Caco-2 (cell line): ENCODE results near the gene ATF4. TPM values are rescaled to one million over a fixed set of nuclear protein-coding genes. Genes with fewer than 3 reads are reported as not detected.

Source experiments
- BruUV-seq: library from RNA; stranded (reverse); fragments of 400-500 nt; replicated peaks from 2 replicates; lab custom pipeline; 2021; lab: Mats Ljungman, UMichigan
- CTCF ChIA-PET: fragments of 300-600 bp; sonication (Branson Sonifier 250); formaldehyde crosslinking; loops from one replicate; lab custom pipeline; 2022; ENCODE audit warnings: antibody characterized with exemption; lab: Charles Lee
- POLR2A ChIA-PET: fragments of 300-600 bp; sonication (Branson Sonifier 250); formaldehyde crosslinking; loops from one replicate; lab custom pipeline; 2022; ENCODE audit warnings: antibody characterized with exemption; lab: Charles Lee
- DNase-seq, 2 experiments: peaks; one replicate each; pipeline versions ENCODE4 v3.0.0 to v3.0.0-alpha.2; 2020 to 2022
- H3K27me3 ChIP-seq: replicated peaks from 2 replicates; pipeline ENCODE4 v1.6.0; 2011; ENCODE audit warnings: low read length; ENCODE audit not compliant: control insufficient read depth, insufficient read depth
- H3K36me3 ChIP-seq: 2 replicates; pipeline ENCODE4 v1.5.1; 2011; ENCODE audit warnings: low read length; ENCODE audit not compliant: control insufficient read depth, insufficient read depth
- H3K4me1 ChIP-seq: fragments of 250-450 bp; sonication (Bioruptor Pico); 2 replicates; pipeline ENCODE4 v1.5.1; 2020; ENCODE audit warnings: mild to moderate bottlenecking
- H3K4me3 ChIP-seq: 2 replicates; pipeline ENCODE4 v1.5.1; 2011; ENCODE audit warnings: low read depth, mild to moderate bottlenecking, control low read depth, low read length
- H3K9me3 ChIP-seq: fragments of 250-450 bp; sonication (Bioruptor Pico); 2 replicates; pipeline ENCODE4 v1.5.1; 2020; ENCODE audit warnings: mild to moderate bottlenecking, moderate library complexity
- H3K27ac Mint-ChIP-seq: one replicate; pipeline ENCODE4 v1.8.0; 2022; ENCODE audit warnings: mixed read lengths; ENCODE audit not compliant: unreplicated experiment
- H3K27me3 Mint-ChIP-seq: one replicate; pipeline ENCODE4 v1.8.0; 2022; ENCODE audit warnings: mixed read lengths; ENCODE audit not compliant: insufficient read depth, unreplicated experiment
- H3K36me3 Mint-ChIP-seq: one replicate; pipeline ENCODE4 v1.8.0; 2022; ENCODE audit warnings: mild to moderate bottlenecking, mixed read lengths; ENCODE audit not compliant: insufficient read depth, unreplicated experiment
- H3K4me1 Mint-ChIP-seq: one replicate; pipeline ENCODE4 v1.8.0; 2022; ENCODE audit warnings: low read depth, mixed read lengths; ENCODE audit not compliant: unreplicated experiment
- H3K4me3 Mint-ChIP-seq: one replicate; pipeline ENCODE4 v1.8.0; 2022; ENCODE audit warnings: mild to moderate bottlenecking, moderate library complexity, mixed read lengths; ENCODE audit not compliant: unreplicated experiment
- H3K9me3 Mint-ChIP-seq: one replicate; pipeline ENCODE4 v1.8.0; 2022; ENCODE audit warnings: mixed read lengths; ENCODE audit not compliant: unreplicated experiment
- CTCF ChIP-seq, 2 experiments: fragments of 200-600 bp in 1 of 2; IDR thresholded peaks; 1 replicate in 1 of 2; 2 replicates in 1 of 2; pipeline versions ENCODE4 v1.5.1 to v1.8.0; 2011 to 2022; ENCODE audit warnings: antibody characterized with exemption in 1 of 2, control low read depth in 1 of 2, inconsistent platforms in 1 of 2, low read depth in 1 of 2, low read length in 1 of 2, mild to moderate bottlenecking in 1 of 2, moderate library complexity in 1 of 2; ENCODE audit not compliant: insufficient read depth in 1 of 2, severe bottlenecking in 1 of 2, unreplicated experiment in 1 of 2
- intact Hi-C: fragments of 100-400 bp; cut with micrococcal nuclease; formaldehyde crosslinking; loops from one replicate; pipeline ENCODE4 v1.10.0; 2022; ENCODE audit not compliant: unreplicated experiment
- total RNA-seq: library from RNA; stranded (reverse); gene quantifications from 2 replicates; pipeline ENCODE4 v1.2.3, GENCODE V29; 2022

ATF4 gene
- total RNA-seq, 1 experiment from 2014 or later = 647 TPM

GRCh38 chr22:39476664-39477063 is 43.7 kb upstream of the ATF4 start:
- Mint-ChIP-seq H3K36me3 (peaks cover 7% of the 10 kb centered on the region), H3K4me3 (no peak overlapping the region), H3K27me3 (no peaks in the 10 kb centered on the region), H3K4me1 (peaks cover 43% of the 10 kb centered on the region), H3K27ac (peak overlapping the region; percentile 98), H3K9me3 (no peaks in the 10 kb centered on the region)
- CTCF ChIA-PET = no interaction called here
- Histone ChIP-seq H3K9me3 (no peaks in the 10 kb centered on the region), H3K4me1 (peaks cover 44% of the 10 kb centered on the region), H3K36me3 (no peaks in the 10 kb centered on the region; the same call in none of the 2 replicates), H3K27me3 (no peaks in the 10 kb centered on the region), H3K4me3 (no peak overlapping the region)
- BruUV-seq = no TSS peak
- intact Hi-C loops = no loop called here
- no peak for TF ChIP-seq CTCF (IDR thresholded peaks at IDR 0.05; ENCODE audit: insufficient read depth in 1 of 2, low read depth in 1 of 2, low read length in 1 of 2, severe bottlenecking in 1 of 2, unreplicated experiment in 1 of 2)
- POLR2A ChIA-PET = no interaction called here
- no peak for DNase-seq

GRCh38 chr22:39477542-39477941 is 42.8 kb upstream of the ATF4 start:
- POLR2A ChIA-PET = no interaction called here
- H3K27ac Mint-ChIP-seq = no peak overlapping the region
- no peak for DNase-seq
- Histone ChIP-seq H3K4me1 (peaks cover 36% of the 10 kb centered on the region), H3K36me3 (no peaks in the 10 kb centered on the region; the same call in none of the 2 replicates), H3K27me3 (no peaks in the 10 kb centered on the region), H3K9me3 (no peaks in the 10 kb centered on the region), H3K4me3 (no peak overlapping the region)
- no TSS peak for BruUV-seq
- no peaks in the 10 kb centered on the region for H3K27me3 Mint-ChIP-seq
- H3K4me1 Mint-ChIP-seq = peaks cover 36% of the 10 kb centered on the region
- intact Hi-C loops = no loop called here
- H3K4me3 Mint-ChIP-seq = no peak overlapping the region
- TF ChIP-seq CTCF (IDR thresholded peaks at IDR 0.05; ENCODE audit: insufficient read depth in 1 of 2, low read depth in 1 of 2, low read length in 1 of 2, severe bottlenecking in 1 of 2, unreplicated experiment in 1 of 2) = no peak
- H3K36me3 Mint-ChIP-seq = peaks cover 7% of the 10 kb centered on the region
- CTCF ChIA-PET = interaction anchor here (1.2 kb wide), 1 partner anchor 19 kb away, joined by 3 read pairs; no protein-coding TSS in a partner anchor
- no peaks in the 10 kb centered on the region for H3K9me3 Mint-ChIP-seq

- Histone ChIP-seq H3K9me3 (no peaks in the 10 kb centered on the region), H3K27me3 (no peaks in the 10 kb centered on the region), H3K36me3 (no peaks in the 10 kb centered on the region; the same call in none of the 2 replicates), H3K4me3 (no peak overlapping the region), H3K4me1 (peaks cover 28% of the 10 kb centered on the region)
- no peak overlapping the region for H3K27ac Mint-ChIP-seq
- H3K9me3 Mint-ChIP-seq = no peaks in the 10 kb centered on the region
- CTCF ChIA-PET = interaction anchor here (0.6 to 1.2 kb wide), 5 partner anchors 18 to 79 kb away, joined by 3 to 5 read pairs (median 3); partner anchors contain the start of genes ATF4 and TAB1
- H3K36me3 Mint-ChIP-seq = peaks cover 7% of the 10 kb centered on the region
- H3K27me3 Mint-ChIP-seq = no peaks in the 10 kb centered on the region
- DNase-seq = peak; percentile 66 to 79
- intact Hi-C loops = no loop called here
- peaks cover 32% of the 10 kb centered on the region for H3K4me1 Mint-ChIP-seq
- POLR2A ChIA-PET = interaction anchor here (0.6 to 1.1 kb wide), 2 partner anchors 41 to 159 kb away, joined by 3 to 7 read pairs; partner anchors contain the start of genes ATF4 and RPL3
- TF ChIP-seq CTCF (IDR thresholded peaks at IDR 0.05; ENCODE audit: insufficient read depth in 1 of 2, low read depth in 1 of 2, low read length in 1 of 2, severe bottlenecking in 1 of 2, unreplicated experiment in 1 of 2) = no peak
- no TSS peak for BruUV-seq
- H3K4me3 Mint-ChIP-seq = no peak overlapping the region
Observed at GRCh38 chr22:39478441-39478850, 41.9 kb upstream of the ATF4 start.
